Epithelial cell of esophagus (primary cell): Measurements from ENCODE around the gene IYD.
A peak's percentile ranks its signal among the peaks of the same experiment; 100 is the strongest.

Experiments
- DNase-seq: peaks from one replicate; pipeline ENCODE4 v3.0.0; 2010; ENCODE audit warnings: low read depth
- H3K4me3 ChIP-seq: 2 replicates; pipeline ENCODE4 v1.5.1; 2011; ENCODE audit warnings: mild to moderate bottlenecking, low read length, control low read depth
- TF ChIP-seq, protein P1 (sequence below): IDR thresholded peaks from 2 replicates; pipeline ENCODE4 v1.5.1; 2011; ENCODE audit warnings: low read depth, mild to moderate bottlenecking, low read length, control low read depth, inconsistent platforms; ENCODE audit not compliant: insufficient read depth; ENCODE audit errors: missing control alignments

The IYD gene

DNA sequence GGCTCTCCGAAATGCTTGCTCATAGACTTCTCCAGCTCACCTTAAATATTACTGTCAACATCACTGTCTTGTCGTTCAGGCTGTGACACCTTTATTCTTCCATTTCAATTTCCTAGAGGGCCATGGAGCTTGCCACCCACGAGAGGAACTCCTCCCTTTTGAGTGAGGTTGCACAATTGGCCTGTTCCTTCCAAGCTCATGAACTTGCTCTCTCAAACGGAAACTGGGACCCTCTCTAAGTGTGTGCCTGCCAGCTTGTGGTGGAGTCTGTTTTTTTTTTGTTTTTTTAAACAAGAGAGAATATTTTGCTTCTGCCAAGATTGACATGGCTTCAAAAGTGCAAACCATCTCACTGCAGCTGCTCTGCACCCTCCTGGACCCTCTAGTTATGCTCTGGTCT lies 19.3 kb upstream of the IYD start:
- no peak overlapping the region for H3K4me3 ChIP-seq
- DNase-seq, result no peak
- TF ChIP-seq, protein P1, sequence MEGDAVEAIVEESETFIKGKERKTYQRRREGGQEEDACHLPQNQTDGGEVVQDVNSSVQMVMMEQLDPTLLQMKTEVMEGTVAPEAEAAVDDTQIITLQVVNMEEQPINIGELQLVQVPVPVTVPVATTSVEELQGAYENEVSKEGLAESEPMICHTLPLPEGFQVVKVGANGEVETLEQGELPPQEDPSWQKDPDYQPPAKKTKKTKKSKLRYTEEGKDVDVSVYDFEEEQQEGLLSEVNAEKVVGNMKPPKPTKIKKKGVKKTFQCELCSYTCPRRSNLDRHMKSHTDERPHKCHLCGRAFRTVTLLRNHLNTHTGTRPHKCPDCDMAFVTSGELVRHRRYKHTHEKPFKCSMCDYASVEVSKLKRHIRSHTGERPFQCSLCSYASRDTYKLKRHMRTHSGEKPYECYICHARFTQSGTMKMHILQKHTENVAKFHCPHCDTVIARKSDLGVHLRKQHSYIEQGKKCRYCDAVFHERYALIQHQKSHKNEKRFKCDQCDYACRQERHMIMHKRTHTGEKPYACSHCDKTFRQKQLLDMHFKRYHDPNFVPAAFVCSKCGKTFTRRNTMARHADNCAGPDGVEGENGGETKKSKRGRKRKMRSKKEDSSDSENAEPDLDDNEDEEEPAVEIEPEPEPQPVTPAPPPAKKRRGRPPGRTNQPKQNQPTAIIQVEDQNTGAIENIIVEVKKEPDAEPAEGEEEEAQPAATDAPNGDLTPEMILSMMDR, result no peak

DNA sequence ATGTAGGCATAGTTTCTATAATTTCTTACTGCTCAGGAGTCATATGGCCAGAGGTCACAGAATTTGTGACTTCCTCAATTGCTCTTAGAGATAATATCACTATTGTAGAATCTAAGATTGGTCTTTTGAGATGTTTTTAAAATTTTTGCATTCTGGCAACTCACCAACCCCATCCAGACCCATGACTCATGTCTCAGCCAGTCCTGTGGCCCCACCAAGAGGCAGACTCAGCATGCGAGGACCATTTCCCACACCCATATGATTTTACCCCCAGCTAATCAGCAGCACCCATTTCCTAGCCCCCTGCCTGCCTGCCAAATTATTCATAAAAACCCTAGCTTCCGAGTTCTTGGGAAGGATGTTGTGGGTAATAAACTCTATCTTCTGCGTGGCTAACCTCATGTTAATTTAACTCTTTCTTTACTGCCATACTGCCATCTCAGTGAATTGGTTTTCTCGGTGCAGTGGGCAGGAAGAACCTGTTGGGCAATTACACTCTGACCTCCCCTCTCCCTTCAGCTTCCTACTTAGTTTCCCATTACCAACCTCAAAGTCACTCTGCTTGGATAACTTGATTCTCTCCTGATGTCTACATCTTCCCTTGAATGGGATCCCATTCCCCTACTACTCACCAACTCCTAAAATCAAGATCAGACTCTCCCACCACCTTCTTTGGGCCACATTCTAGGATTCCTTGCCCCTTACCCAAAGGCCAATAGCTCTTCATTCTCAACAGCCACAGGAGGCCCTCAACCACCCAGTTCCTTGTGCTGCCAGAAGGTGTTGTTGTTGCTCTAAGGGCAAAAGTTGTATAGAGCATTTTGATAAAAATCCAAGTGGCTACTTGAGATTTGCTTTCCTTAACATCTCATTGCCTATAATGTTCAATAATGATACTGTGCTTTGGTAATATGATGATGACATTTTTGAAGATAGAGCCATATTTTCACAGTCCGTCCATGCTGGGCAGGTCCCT lies 16.2 kb upstream of the IYD start:
- TF ChIP-seq, protein P1, result no peak
- H3K4me3 ChIP-seq, result no peak overlapping the region
- DNase-seq, result peak; percentile 17

- no peak for DNase-seq
- TF ChIP-seq, protein P1, result no peak
- no peak overlapping the region for H3K4me3 ChIP-seq
Observed at GRCh38 chr6:150353445-150353844, 15.4 kb upstream of the IYD start.

DNA sequence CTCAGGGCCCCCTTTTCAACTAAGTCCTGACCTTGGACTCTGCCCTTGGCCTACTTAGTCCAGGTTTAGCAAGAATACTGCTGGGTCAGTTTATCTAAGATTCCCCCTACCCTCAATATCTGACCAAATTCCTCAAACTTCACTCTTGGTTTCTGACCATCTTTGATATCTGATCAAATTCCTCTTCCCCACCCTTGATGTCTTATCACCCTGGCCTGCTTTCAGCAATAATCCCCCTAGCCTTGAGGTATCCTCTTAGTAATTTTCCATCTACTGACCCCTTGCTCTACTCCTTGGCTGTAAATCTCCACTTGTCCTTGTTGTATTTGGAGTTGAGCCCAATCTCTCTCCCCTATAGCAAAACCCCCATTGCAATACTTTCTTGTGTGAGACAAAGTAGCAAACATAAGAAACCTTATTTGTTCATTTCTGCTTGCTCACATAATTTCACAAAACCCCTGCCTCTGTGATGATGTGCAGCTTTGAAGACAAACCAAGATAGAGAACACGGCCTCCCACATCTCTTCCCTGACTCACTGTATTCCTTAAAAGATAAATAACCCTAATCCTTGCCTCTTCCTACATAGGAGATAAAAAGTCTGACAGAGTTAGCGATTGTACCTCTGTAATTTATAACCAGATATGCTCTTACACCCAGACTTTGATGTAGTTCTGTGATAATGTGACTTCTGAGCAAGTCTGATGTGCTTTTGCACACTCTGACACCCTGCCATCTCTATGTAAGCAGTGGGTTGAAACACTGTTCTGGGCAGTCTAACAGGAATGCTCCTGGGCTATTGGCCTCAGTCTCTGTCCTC lies 13.8 kb upstream of the IYD start:
- TF ChIP-seq, protein P1, result no peak
- DNase-seq, result no peak
- no peak overlapping the region for H3K4me3 ChIP-seq

DNA sequence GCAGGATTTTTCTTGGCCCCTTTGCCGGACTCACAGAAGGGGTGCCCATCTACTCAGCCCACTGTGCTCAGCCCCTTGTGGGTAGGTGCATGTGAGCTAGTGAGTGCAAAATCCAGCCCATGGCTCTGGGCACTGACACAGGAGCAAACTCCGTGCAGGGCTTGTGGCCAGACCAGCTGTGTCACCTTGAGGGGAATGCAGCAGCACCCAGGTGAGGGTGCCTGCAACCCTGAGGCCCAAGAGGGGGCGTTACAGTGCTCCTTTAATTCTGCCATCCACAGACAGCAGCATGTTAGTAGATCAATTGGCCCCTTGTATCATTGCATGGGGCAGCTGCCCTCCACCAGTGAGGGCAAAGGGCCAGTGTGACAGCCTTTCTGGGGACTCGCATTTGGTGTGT lies 12.9 kb upstream of the IYD start:
- no peak for DNase-seq
- TF ChIP-seq, protein P1, result no peak
- H3K4me3 ChIP-seq, result no peak overlapping the region

DNA sequence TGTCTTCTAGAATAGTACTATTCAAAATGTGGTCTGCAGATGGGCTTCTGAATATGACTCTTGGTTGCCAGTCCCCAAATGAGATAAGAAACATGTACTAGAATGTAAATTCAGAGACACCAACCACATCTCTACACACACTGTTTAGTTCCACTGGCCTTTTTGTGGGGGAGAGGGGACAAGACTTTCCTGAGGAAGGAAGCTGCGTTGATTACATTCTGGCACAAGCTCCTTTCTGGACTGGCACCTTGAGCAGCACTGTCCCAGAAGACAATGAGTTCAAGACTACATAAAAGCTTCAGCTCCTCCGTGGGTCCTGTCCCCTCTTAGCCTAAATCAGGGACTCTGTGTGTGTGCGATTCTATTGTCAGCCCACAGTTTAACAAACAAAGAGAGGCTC lies 6.9 kb upstream of the IYD start:
- TF ChIP-seq, protein P1, result no peak
- DNase-seq, result no peak
- H3K4me3 ChIP-seq, result no peak overlapping the region
